Measurements from ENCODE around the gene ATF6B. TPM values are rescaled to one million over a fixed set of nuclear protein-coding genes. Genes with fewer than 3 reads are reported as not detected.
A peak's percentile ranks its signal among the peaks of the same experiment; 100 is the strongest.

ATF6B gene
- total and polyA plus RNA-seq, 2 of the 8 experiments (the other 6 are each of a cell fraction or from before 2014, with no cell fraction given) = 38.1 to 42.2 TPM

GRCh38 chr6:32163559-32164258 is 35.7 kb upstream of the ATF6B start:
- H2BK20ac ChIP-seq (ENCODE audit: low read length) = no peak overlapping the region
- H3K23me2 ChIP-seq (ENCODE audit: low read depth, low read length) = no peaks in the 10 kb centered on the region
- peak overlapping the region; percentile 53 for H3K4ac ChIP-seq (replicated peaks; ENCODE audit: insufficient read length, low read depth, low read length)
- H3K4me2 ChIP-seq (ENCODE audit: insufficient read depth in 1 of 2, low read depth in 2 of 2, low read length in 2 of 2) = no peak overlapping the region
- H3K79me2 ChIP-seq (ENCODE audit: control insufficient read depth in 1 of 2, insufficient read depth in 2 of 2, low read length in 2 of 2) = no peaks in the 10 kb centered on the region
- no peak overlapping the region for H2AK5ac ChIP-seq (ENCODE audit: low read depth, low read length)
- no peak for FAIRE-seq
- no peak overlapping the region for H2AFZ ChIP-seq (ENCODE audit: low read length)
- H3K18ac ChIP-seq (ENCODE audit: extremely low read depth, low read length) = no peak overlapping the region
- H3K36me3 ChIP-seq (ENCODE audit: control insufficient read depth in 2 of 4, insufficient read depth in 4 of 4, low read length in 3 of 4) = peaks cover 2 to 16% (median 11%) of the 10 kb centered on the region in 4 experiments; a peak in 5 of 8 replicates
- no peak overlapping the region for H4K91ac ChIP-seq (replicated peaks; ENCODE audit: insufficient read length, low read length)
- no peak overlapping the region for H2BK15ac ChIP-seq (ENCODE audit: low read length)
- H3K27ac ChIP-seq (ENCODE audit: low read depth, low read length) = no peak overlapping the region
- 0 out of 3 replicates have a peak, but pooled peaks of 1 of the 2 experiments have one; percentile 2 for TF ChIP-seq POLR2A (IDR thresholded peaks at IDR 0.05; ENCODE audit: control extremely low read depth in 1 of 2, low read depth in 2 of 2, low read length in 2 of 2)
- TF ChIP-seq E2F6 (IDR thresholded peaks at IDR 0.05) = no peak
- TF ChIP-seq CBX5 (IDR thresholded peaks at IDR 0.05; ENCODE audit: low read depth, low read length) = no peak
- H3K79me1 ChIP-seq (ENCODE audit: low read depth, low read length) = no peaks in the 10 kb centered on the region
- no peaks in the 10 kb centered on the region for H3K27me3 ChIP-seq (replicated peaks in 1 of 4; ENCODE audit: control insufficient read depth in 3 of 4, extremely low read depth in 1 of 4, insufficient read depth in 3 of 4, low read length in 3 of 4)
- H4K20me1 ChIP-seq (replicated peaks in 1 of 2; ENCODE audit: control insufficient read depth in 1 of 2, insufficient read depth in 2 of 2, low read length in 2 of 2) = peaks cover 4 to 5% of the 10 kb centered on the region in 2 experiments
- no peak overlapping the region for H2BK12ac ChIP-seq (ENCODE audit: low read depth, low read length)
- DNase-seq (ENCODE audit: low read depth in 1 of 2, low spot score in 2 of 2) = no peak
- no peak overlapping the region for H2BK120ac ChIP-seq (replicated peaks; ENCODE audit: low read depth, low read length)
- no peak overlapping the region for H3K4me3 ChIP-seq (ENCODE audit: extremely low read depth in 1 of 4, insufficient read depth in 2 of 4, low read depth in 3 of 4, low read length in 4 of 4)
- no peak overlapping the region for H2BK5ac ChIP-seq (ENCODE audit: low read depth, low read length)
- no peaks in the 10 kb centered on the region for H3K9me3 ChIP-seq (ENCODE audit: insufficient read depth in 2 of 2, low read depth in 1 of 2, low read length in 1 of 2)
- H3K14ac ChIP-seq (ENCODE audit: insufficient read length) = no peak overlapping the region
- ChIA-PET CTCF (ENCODE audit: partially characterized antibody) (interaction anchor here (0.7 to 6.7 kb wide), 8 partner anchors 9 to 45 kb away, joined by 3 to 72 read pairs (median 3); partner anchors contain the start of gene PRRT1), POLR2A (ENCODE audit: partially characterized antibody) (interaction anchor here (0.8 to 6.8 kb wide), 11 partner anchors 9 to 46 kb away, joined by 3 to 49 read pairs (median 6); partner anchors contain the start of genes AGPAT1, ATF6B and PRRT1)
- no peak overlapping the region for H3K56ac ChIP-seq (replicated peaks; ENCODE audit: insufficient read length, low read depth, low read length)
- H3K9ac ChIP-seq (replicated peaks in 1 of 4; ENCODE audit: extremely low read depth in 1 of 4, low read depth in 3 of 4, low read length in 3 of 4) = no peak overlapping the region
- H3K4me1 ChIP-seq (replicated peaks in 1 of 4; ENCODE audit: control insufficient read depth in 3 of 4, insufficient read depth in 4 of 4, low read length in 3 of 4) = peaks cover 0 to 5% (median 2%) of the 10 kb centered on the region in 4 experiments; a peak in 3 of 7 replicates
- WGBS, 2 experiments (ENCODE audit: extremely low coverage in 1 of 2, insufficient coverage in 1 of 2, insufficient read length in 1 of 2, insufficient replicate concordance in 2 of 2, low coverage in 1 of 2, low lambda C conversion rate in 2 of 2, missing lambda C conversion rate in 1 of 2) = 98% methylated on average over 7 of the region's 7 CpGs; no CpG with 5 or more reads in 1 of the 2 experiments
- H3K23ac ChIP-seq (ENCODE audit: insufficient read length) = no peak overlapping the region
- H4K8ac ChIP-seq (ENCODE audit: extremely low read depth, insufficient read depth, low read length) = no peak overlapping the region
- H4K5ac ChIP-seq (ENCODE audit: insufficient read length, low read depth, low read length) = no peak overlapping the region

Measured in H1 (cell line).